GM13977 (cell line): ENCODE measurements around the gene CBY1.
A peak's percentile ranks its signal among the peaks of the same experiment; 100 is the strongest.

Experiments
- DNase-seq: peaks from one replicate; pipeline ENCODE4 v3.0.0; 2012; ENCODE audit warnings: low spot score
- in situ Hi-C: fragments of 300-500 bp; cut with MboI; formaldehyde crosslinking; loops from one replicate; pipeline ENCODE4 v1.12.0; 2022; ENCODE audit warnings: low sequenced_read_pairs, low pct_unique_long_range_greater_than_20kb, mixed read lengths, inconsistent platforms; ENCODE audit not compliant: unreplicated experiment
- TF ChIP-seq, protein P1 (sequence below): IDR thresholded peaks from 2 replicates; pipeline ENCODE4 v1.5.1; 2012; ENCODE audit warnings: mild to moderate bottlenecking, control low read depth; ENCODE audit not compliant: insufficient read depth; ENCODE audit errors: extremely low read depth, missing control alignments

CBY1 gene

DNA sequence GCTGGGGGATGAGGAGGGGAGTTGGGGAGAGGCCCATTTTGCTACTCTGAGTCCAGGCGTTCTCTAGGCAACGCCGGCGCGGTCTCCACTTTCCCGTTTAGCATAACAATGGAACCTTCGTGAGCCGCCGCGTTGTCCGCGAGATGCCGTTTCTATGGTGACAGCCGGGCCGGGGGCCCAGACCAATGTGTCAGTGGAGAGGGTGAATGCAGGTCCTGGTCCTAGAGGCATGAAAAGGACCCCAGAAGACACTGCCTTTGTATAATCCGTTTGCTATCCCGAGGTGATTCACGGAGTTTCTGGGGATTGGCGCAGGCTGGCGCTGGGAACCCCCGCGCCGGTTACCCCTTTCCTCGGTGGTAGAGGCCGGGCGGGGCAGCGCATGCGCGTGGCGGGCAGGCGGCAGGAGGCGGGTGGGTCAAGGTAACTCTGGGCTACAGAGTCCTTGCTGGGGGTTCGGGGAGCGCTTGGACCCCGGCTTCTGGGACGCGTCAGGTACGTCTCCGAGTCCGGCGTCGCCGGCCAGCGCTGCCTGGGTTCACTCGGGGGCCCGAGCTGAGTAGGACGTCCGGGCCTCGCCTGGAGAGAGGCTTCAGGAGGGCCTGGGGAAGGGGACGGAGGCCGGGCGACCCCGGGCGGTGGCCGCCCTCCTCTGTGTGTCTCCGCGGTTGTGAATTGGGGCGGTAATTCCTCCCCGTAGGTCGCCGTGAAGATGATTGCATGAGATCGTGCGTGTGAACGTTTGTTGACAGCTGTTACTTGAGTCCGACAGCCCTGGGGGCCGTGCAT is at the start of gene CBY1, which contains the start of gene FAM227A:
CBY1 (plus strand) TSS at position 383 of the 789 bp plus-strand sequence. CDS start 11,417 bp downstream, outside the sequence.
FAM227A (minus strand) TSS at position 137 of the 789 bp plus-strand sequence. CDS start 6,224 bp downstream, outside the sequence.
- TF ChIP-seq, protein P1, sequence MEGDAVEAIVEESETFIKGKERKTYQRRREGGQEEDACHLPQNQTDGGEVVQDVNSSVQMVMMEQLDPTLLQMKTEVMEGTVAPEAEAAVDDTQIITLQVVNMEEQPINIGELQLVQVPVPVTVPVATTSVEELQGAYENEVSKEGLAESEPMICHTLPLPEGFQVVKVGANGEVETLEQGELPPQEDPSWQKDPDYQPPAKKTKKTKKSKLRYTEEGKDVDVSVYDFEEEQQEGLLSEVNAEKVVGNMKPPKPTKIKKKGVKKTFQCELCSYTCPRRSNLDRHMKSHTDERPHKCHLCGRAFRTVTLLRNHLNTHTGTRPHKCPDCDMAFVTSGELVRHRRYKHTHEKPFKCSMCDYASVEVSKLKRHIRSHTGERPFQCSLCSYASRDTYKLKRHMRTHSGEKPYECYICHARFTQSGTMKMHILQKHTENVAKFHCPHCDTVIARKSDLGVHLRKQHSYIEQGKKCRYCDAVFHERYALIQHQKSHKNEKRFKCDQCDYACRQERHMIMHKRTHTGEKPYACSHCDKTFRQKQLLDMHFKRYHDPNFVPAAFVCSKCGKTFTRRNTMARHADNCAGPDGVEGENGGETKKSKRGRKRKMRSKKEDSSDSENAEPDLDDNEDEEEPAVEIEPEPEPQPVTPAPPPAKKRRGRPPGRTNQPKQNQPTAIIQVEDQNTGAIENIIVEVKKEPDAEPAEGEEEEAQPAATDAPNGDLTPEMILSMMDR: peak; percentile 1
- DNase-seq: peak; percentile 95
- in situ Hi-C loops: no loop called here

DNA sequence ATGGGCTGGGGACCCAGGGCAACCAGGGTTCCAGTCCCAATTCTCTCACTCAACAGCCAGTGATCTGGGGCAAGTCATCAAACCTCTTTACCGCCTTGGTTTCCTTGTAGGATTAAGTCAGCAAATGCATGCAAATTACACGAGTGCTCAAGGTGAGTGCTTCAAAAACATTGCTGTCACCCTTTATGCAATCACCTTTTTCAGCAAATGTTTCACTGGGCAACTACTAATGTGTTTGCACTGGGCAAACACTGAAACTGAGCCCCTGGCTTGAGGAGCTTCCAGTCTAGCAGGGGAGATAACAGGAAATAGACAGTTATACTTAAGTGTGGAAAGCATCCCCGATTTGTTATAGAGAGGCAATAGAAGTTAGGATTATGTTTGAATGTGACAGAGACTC is 48.8 kb upstream of the CBY1 start:
- in situ Hi-C loops: no loop called here
- TF ChIP-seq, protein P1: no peak
- no peak for DNase-seq

DNA sequence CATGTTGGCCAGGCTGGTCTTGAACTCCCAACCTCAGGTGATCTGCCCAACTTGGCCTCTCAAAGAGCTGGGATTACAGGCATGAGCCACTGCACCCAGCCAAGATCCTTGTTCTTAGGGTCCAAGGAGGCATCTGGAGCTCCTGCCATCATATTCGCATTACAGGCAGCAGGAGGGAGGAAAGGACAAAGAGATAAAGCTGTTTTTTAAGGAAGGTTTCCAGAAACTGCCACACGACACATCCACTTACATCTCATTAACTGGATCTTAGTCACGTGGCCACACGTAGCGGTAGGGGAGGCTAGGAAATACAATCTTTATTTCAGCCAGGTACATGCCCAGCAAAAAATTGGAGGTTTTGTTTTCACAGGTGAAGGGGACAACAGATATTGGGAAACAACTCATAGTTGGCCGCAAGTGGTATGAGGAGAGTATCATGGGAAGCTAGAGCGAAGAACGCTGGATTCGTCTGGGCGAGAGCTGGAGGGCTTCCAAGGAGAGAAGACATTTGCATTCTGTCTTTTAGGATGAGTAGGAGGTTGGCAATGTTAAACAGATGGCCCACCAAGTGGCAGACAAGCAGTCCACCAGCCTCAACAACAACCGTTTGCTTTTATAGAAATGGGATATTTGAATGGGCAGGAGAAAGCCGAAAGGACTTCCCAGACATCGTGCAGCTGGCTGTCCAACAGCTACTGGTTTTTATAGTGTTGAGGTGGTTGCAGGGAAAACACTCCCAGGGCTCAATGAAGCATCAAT is 47.3 kb upstream of the CBY1 start:
- in situ Hi-C loops: no loop called here
- TF ChIP-seq, protein P1: no peak
- DNase-seq: no peak

DNA sequence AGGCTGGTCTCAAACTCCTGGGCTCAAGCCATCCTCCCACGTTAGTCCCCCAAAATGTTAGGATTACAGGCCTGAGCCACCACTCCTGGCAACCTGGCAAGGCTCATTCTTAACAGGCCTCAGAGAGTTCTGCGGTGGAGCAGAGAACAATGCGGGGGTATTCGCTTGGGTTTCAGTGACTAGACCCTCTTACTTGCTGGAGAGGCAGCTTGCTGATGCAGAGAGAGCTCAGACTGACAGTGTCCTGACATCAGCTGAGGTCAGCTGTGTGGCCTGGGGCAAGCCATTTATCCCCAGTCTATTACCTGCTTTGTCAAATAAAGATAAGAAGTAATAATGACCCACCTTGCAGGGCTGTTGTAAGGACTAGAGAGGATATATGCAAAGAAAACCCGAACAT is 46.2 kb upstream of the CBY1 start:
- no peak for DNase-seq
- TF ChIP-seq, protein P1: no peak
- in situ Hi-C loops: no loop called here

GRCh38 chr22:38611559-38611958 is 44.9 kb upstream of the CBY1 start:
- in situ Hi-C loops: no loop called here
- DNase-seq: no peak
- TF ChIP-seq, protein P1: no peak

DNA sequence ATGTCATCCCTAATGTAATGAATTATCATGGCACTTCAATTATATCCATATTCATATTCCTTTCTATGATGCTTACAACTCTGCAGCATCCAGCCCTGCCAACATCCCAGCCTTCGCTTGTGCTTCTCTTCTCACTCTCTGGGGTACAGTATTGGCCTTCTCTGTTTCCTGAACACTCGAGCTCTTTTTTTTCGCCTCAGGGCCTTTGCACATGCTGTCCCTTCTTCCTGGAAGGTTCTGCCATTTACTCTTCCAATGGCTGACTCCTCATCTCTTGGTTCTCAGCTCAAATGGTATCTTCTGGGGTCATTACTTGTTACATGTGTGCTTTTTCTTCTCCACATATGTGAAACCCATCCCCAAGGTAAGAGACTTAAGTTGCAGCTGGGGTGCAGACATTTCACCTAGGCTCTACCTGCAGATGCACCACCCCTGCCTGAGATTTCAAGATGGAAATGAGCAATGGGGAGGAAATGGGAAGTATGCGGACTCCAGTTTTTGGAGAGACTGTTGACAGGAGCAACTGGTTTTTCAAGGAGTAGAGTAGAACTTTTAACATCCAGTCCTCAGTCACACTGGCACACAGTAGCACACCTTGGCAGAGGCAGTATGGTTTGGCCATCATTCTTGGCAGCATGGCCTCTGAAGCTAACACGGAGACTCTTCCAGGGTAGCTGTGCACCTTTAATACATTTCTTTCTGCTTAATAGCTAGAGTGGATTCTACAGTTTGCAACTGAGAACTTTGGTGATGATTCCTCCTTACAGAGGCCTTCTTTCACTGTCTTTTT is 44.0 kb upstream of the CBY1 start:
- no peak for DNase-seq
- TF ChIP-seq, protein P1: no peak
- in situ Hi-C loops: no loop called here
